Kidney (tissue), 14 donors: ENCODE results near the gene GATA1. TPM values are rescaled to one million over a fixed set of nuclear protein-coding genes. Genes with fewer than 3 reads are reported as not detected.

Experiments
- DNase-seq, 5 donors: peaks; one replicate each; pipeline ENCODE4 v3.0.0-alpha.2; 2013 to 2020
- FAIRE-seq: peaks from 2 replicates; lab custom pipeline; 2012; peaks lifted over from hg19 to GRCh38; lab: Jason Lieb, UNC
- H3K27ac ChIP-seq, 2 donors: one replicate each; pipeline ENCODE4 v1.7.0; 2013; ENCODE audit warnings: low read depth in 2 of 2, low read length in 2 of 2, inconsistent platforms in 1 of 2
- H3K27me3 ChIP-seq: one replicate; pipeline ENCODE4 v1.7.1; 2013; ENCODE audit warnings: low read length, inconsistent platforms; ENCODE audit not compliant: control insufficient read depth, insufficient read depth
- H3K36me3 ChIP-seq, 3 donors: one replicate each; pipeline versions ENCODE4 v1.7.0 to v1.7.1; 2013; ENCODE audit warnings: low read length in 3 of 3, control low read depth in 1 of 3, inconsistent platforms in 1 of 3; ENCODE audit not compliant: insufficient read depth in 3 of 3, control insufficient read depth in 2 of 3
- H3K4me1 ChIP-seq, 3 donors: one replicate each; pipeline versions ENCODE4 v1.7.0 to v1.7.1; 2013; ENCODE audit warnings: low read length in 3 of 3, inconsistent platforms in 1 of 3, low read depth in 1 of 3; ENCODE audit not compliant: control insufficient read depth in 2 of 3, insufficient read depth in 2 of 3
- H3K4me3 ChIP-seq, 3 donors: one replicate each; pipeline versions ENCODE4 v1.7.0 to v1.8.1; 2013; ENCODE audit warnings: low read length in 3 of 3, control low read depth in 1 of 3, inconsistent platforms in 1 of 3
- H3K9ac ChIP-seq, 3 donors: one replicate each; pipeline versions ENCODE4 v1.7.0 to v1.7.1; 2013; ENCODE audit warnings: low read length in 3 of 3, control low read depth in 1 of 3, inconsistent platforms in 1 of 3
- H3K9me3 ChIP-seq, 3 donors: one replicate each; pipeline versions ENCODE4 v1.7.0 to v1.7.1; 2013; ENCODE audit warnings: low read length in 3 of 3, control low read depth in 1 of 3, inconsistent platforms in 1 of 3; ENCODE audit not compliant: control insufficient read depth in 2 of 3, insufficient read depth in 1 of 3
- CTCF ChIP-seq: IDR thresholded peaks from 3 replicates; pipeline ENCODE4 v1.5.1; 2012; ENCODE audit warnings: mild to moderate bottlenecking, moderate library complexity, borderline replicate concordance; ENCODE audit not compliant: insufficient read depth; ENCODE audit errors: extremely low read depth
- intact Hi-C: fragments of 100-400 bp; cut with DNase I; formaldehyde crosslinking; loops from one replicate; pipeline ENCODE4 v1.11.1; 2022
- polyA plus RNA-seq: library from polyadenylated mRNA; stranded (reverse); fragments of 350-450 nt; fragmentation: Illumina TruSeq; extraction: RNeasy Lipid Tissue Mini Kit (QIAGEN cat#74804); gene quantifications from one replicate; pipeline ENCODE4 v1.2.3, GENCODE V29; 2014; ENCODE audit warnings: low read depth, low replicate concordance; ENCODE audit not compliant: insufficient read depth
- total RNA-seq: library from RNA; stranded (reverse); fragmentation: NEBNext Ultra II Directional; extraction: Animal tissue kit (Norgen Biotek cat#: 25700); gene quantifications from one replicate; pipeline ENCODE4 v1.2.1, GENCODE V29; 2021
- donor health status: control.
- donor health status: control.
- donor health status: control.
- donor health status: control.
- donor health status: control.
- donor health status: DM: yes; HTN: yes; CAD: no.
- donor health status: Normal renal cell carcinoma (clear cell type).

The GATA1 gene
- total and polyA plus RNA-seq, 2 donors from 2014 or later = 0.60 TPM; not detected in 1

GRCh38 chrX:48769230-48769629 lies 17.2 kb upstream of the GATA1 start:
- no peaks in the 10 kb centered on the region for H3K4me1 ChIP-seq
- H3K36me3 ChIP-seq = no peaks in the 10 kb centered on the region
- H3K9me3 ChIP-seq = no peaks in the 10 kb centered on the region
- H3K27ac ChIP-seq = no peak overlapping the region
- no peak for DNase-seq
- H3K4me3 ChIP-seq = no peak overlapping the region
- intact Hi-C loops = no loop called here
- no peak overlapping the region for H3K9ac ChIP-seq
- no peak for FAIRE-seq
- no peak for TF ChIP-seq CTCF
- no peaks in the 10 kb centered on the region for H3K27me3 ChIP-seq

- intact Hi-C loops = no loop called here
Observed at GRCh38 chrX:48770296-48770695, 16.1 kb upstream of the GATA1 start.

GRCh38 chrX:48772602-48773001 lies 13.8 kb upstream of the GATA1 start:
- TF ChIP-seq CTCF = no peak
- Histone ChIP-seq H3K36me3 (no peaks in the 10 kb centered on the region), H3K27ac (no peak overlapping the region), H3K9me3 (no peaks in the 10 kb centered on the region), H3K9ac (no peak overlapping the region), H3K4me1 (no peaks in the 10 kb centered on the region), H3K4me3 (no peak overlapping the region), H3K27me3 (peaks cover 2% of the 10 kb centered on the region)
- intact Hi-C loops = no loop called here
- DNase-seq = no peak
- FAIRE-seq = no peak

More at GRCh38 chrX:48770296-48770695, 16.1 kb upstream of the GATA1 start:
- no peak for FAIRE-seq
- Histone ChIP-seq H3K27me3 (no peaks in the 10 kb centered on the region), H3K27ac (no peak overlapping the region), H3K4me3 (no peak overlapping the region), H3K9me3 (no peaks in the 10 kb centered on the region), H3K4me1 (no peaks in the 10 kb centered on the region), H3K36me3 (no peaks in the 10 kb centered on the region), H3K9ac (no peak overlapping the region)
- no peak for TF ChIP-seq CTCF
- DNase-seq = no peak

- no peak for DNase-seq
- no peak overlapping the region for H3K4me3 ChIP-seq
- H3K9me3 ChIP-seq = no peaks in the 10 kb centered on the region
- no peak for FAIRE-seq
- H3K27me3 ChIP-seq = peaks cover 2% of the 10 kb centered on the region
- H3K27ac ChIP-seq = no peak overlapping the region
- no peaks in the 10 kb centered on the region for H3K4me1 ChIP-seq
- no peak overlapping the region for H3K9ac ChIP-seq
- intact Hi-C loops = no loop called here
- TF ChIP-seq CTCF = no peak
- no peaks in the 10 kb centered on the region for H3K36me3 ChIP-seq
Observed at GRCh38 chrX:48776818-48777439, 9.5 kb upstream of the GATA1 start.
